22Rv1 (cell line): ENCODE measurements around the gene STX7.

Experiments
- CTCF ChIP-seq: fragments of 450-650 bp; IDR thresholded peaks from 2 replicates; pipeline ENCODE4 v1.5.1; 2017; ENCODE audit warnings: mild to moderate bottlenecking
- ZFX ChIP-seq: fragments of 450-650 bp; IDR thresholded peaks from 2 replicates; pipeline ENCODE4 v1.6.1; 2017; ENCODE audit warnings: antibody characterized with exemption, borderline replicate concordance

- TF ChIP-seq CTCF = no peak
- TF ChIP-seq ZFX = no peak
Observed at GRCh38 chr6:132490478-132491204, 22.3 kb downstream of the STX7 start.
